ENCODE data around the gene RGS6.

RGS6 gene

GRCh38 chr14:72124171-72124570, 191.9 kb downstream of the RGS6 start:
- no peak for TF ChIP-seq ZNF384 (IDR thresholded peaks at IDR 0.05)
- TF ChIP-seq ARNT (IDR thresholded peaks at IDR 0.05), result no peak
- TF ChIP-seq FOXA1 (IDR thresholded peaks at IDR 0.05), result no peak
- TF ChIP-seq CTBP1 (IDR thresholded peaks at IDR 0.05; ENCODE audit: borderline replicate concordance), result no peak
- no peak for TF ChIP-seq SP1 (IDR thresholded peaks at IDR 0.05)
- TF ChIP-seq FOXM1 (IDR thresholded peaks at IDR 0.05; ENCODE audit: borderline replicate concordance), result no peak
- TF ChIP-seq SUZ12 (IDR thresholded peaks at IDR 0.05), result no peak
- TF ChIP-seq NFRKB (IDR thresholded peaks at IDR 0.05), result no peak
- TF ChIP-seq ELF4 (IDR thresholded peaks at IDR 0.05), result no peak
- no peak for TF ChIP-seq FOXK2 (IDR thresholded peaks at IDR 0.05)
- TF ChIP-seq L3MBTL2 (conservative IDR thresholded peaks at IDR 0.05), result no peak
- TF ChIP-seq, protein P1, sequence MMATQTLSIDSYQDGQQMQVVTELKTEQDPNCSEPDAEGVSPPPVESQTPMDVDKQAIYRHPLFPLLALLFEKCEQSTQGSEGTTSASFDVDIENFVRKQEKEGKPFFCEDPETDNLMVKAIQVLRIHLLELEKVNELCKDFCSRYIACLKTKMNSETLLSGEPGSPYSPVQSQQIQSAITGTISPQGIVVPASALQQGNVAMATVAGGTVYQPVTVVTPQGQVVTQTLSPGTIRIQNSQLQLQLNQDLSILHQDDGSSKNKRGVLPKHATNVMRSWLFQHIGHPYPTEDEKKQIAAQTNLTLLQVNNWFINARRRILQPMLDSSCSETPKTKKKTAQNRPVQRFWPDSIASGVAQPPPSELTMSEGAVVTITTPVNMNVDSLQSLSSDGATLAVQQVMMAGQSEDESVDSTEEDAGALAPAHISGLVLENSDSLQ (IDR thresholded peaks at IDR 0.05), result no peak
- no peak for TF ChIP-seq BHLHE40 (IDR thresholded peaks at IDR 0.05; ENCODE audit: borderline replicate concordance)
- TF ChIP-seq HDGF (IDR thresholded peaks at IDR 0.05; ENCODE audit: borderline replicate concordance), result no peak
- no peak for TF ChIP-seq LEF1 (IDR thresholded peaks at IDR 0.05; ENCODE audit: borderline replicate concordance)
- TF ChIP-seq TARDBP (IDR thresholded peaks at IDR 0.05), result no peak
- CTCF ChIA-PET, result no interaction called here
- DNase-seq (ENCODE audit: extremely low spot score), result no peak
- POLR2A ChIA-PET, result no interaction called here

GRCh38 chr14:72126091-72126490, 193.9 kb downstream of the RGS6 start:
- TF ChIP-seq FOXM1 (IDR thresholded peaks at IDR 0.05; ENCODE audit: borderline replicate concordance) (no peak), SP1 (IDR thresholded peaks at IDR 0.05) (no peak), LEF1 (IDR thresholded peaks at IDR 0.05; ENCODE audit: borderline replicate concordance) (no peak), HDGF (IDR thresholded peaks at IDR 0.05; ENCODE audit: borderline replicate concordance) (no peak), TARDBP (IDR thresholded peaks at IDR 0.05) (no peak), ELF4 (IDR thresholded peaks at IDR 0.05) (no peak), FOXK2 (IDR thresholded peaks at IDR 0.05) (no peak), ZNF384 (IDR thresholded peaks at IDR 0.05) (no peak), CTBP1 (IDR thresholded peaks at IDR 0.05; ENCODE audit: borderline replicate concordance) (no peak), SUZ12 (IDR thresholded peaks at IDR 0.05) (no peak), FOXA1 (IDR thresholded peaks at IDR 0.05) (no peak), BHLHE40 (IDR thresholded peaks at IDR 0.05; ENCODE audit: borderline replicate concordance) (no peak), ARNT (IDR thresholded peaks at IDR 0.05) (no peak), L3MBTL2 (conservative IDR thresholded peaks at IDR 0.05) (no peak), NFRKB (IDR thresholded peaks at IDR 0.05) (no peak)
- TF ChIP-seq, protein P1 (IDR thresholded peaks at IDR 0.05), result no peak
- CTCF ChIA-PET, result no interaction called here
- POLR2A ChIA-PET, result no interaction called here
- DNase-seq (ENCODE audit: extremely low spot score), result no peak

GRCh38 chr14:72126561-72126960, 194.3 kb downstream of the RGS6 start:
- ChIA-PET POLR2A (no interaction called here), CTCF (no interaction called here)
- no peak for TF ChIP-seq HDGF (IDR thresholded peaks at IDR 0.05; ENCODE audit: borderline replicate concordance)
- DNase-seq (ENCODE audit: extremely low spot score), result no peak

DNA sequence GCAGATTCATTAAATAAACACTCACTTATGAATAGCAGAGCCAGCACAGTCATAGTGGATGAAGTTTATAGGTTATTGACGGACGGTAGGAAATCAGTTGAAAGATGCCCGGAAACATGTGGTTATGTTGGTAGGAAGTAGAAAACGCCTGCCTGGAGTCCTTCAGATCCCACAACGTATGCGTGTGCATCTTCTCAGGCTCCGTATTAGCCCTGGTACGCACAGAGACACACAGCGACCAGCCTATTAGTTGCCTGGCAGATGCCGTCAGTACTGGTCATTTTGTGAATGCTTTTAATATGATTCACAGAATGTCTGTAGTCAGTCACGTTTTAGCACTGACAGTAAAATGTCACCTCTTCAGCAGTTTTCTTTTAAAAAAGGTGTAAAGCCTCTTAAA, 196.4 kb downstream of the RGS6 start:
- POLR2A ChIA-PET, result no interaction called here
- CTCF ChIA-PET, result no interaction called here
- no peak for TF ChIP-seq L3MBTL2 (conservative IDR thresholded peaks at IDR 0.05)
- TF ChIP-seq NFRKB (IDR thresholded peaks at IDR 0.05), result no peak
- no peak for TF ChIP-seq TARDBP (IDR thresholded peaks at IDR 0.05)
- TF ChIP-seq HDGF (IDR thresholded peaks at IDR 0.05; ENCODE audit: borderline replicate concordance), result no peak
- TF ChIP-seq SP1 (IDR thresholded peaks at IDR 0.05), result no peak
- TF ChIP-seq SUZ12 (IDR thresholded peaks at IDR 0.05), result no peak
- TF ChIP-seq FOXA1 (IDR thresholded peaks at IDR 0.05), result no peak
- TF ChIP-seq ARNT (IDR thresholded peaks at IDR 0.05), result no peak
- TF ChIP-seq FOXK2 (IDR thresholded peaks at IDR 0.05), result no peak
- no peak for TF ChIP-seq FOXM1 (IDR thresholded peaks at IDR 0.05; ENCODE audit: borderline replicate concordance)
- no peak for TF ChIP-seq ZNF384 (IDR thresholded peaks at IDR 0.05)
- TF ChIP-seq, protein P1 (IDR thresholded peaks at IDR 0.05), result no peak
- TF ChIP-seq ELF4 (IDR thresholded peaks at IDR 0.05), result no peak
- TF ChIP-seq BHLHE40 (IDR thresholded peaks at IDR 0.05; ENCODE audit: borderline replicate concordance), result no peak
- TF ChIP-seq CTBP1 (IDR thresholded peaks at IDR 0.05; ENCODE audit: borderline replicate concordance), result no peak
- TF ChIP-seq LEF1 (IDR thresholded peaks at IDR 0.05; ENCODE audit: borderline replicate concordance), result no peak

GRCh38 chr14:72129291-72129690, 197.1 kb downstream of the RGS6 start:
- DNase-seq (ENCODE audit: extremely low spot score), result no peak
- ChIA-PET CTCF (no interaction called here), POLR2A (no interaction called here)
- TF ChIP-seq NFRKB (IDR thresholded peaks at IDR 0.05) (no peak), FOXA1 (IDR thresholded peaks at IDR 0.05) (no peak)

More for the DNA sequence above, 196.4 kb downstream of the RGS6 start:
- DNase-seq (ENCODE audit: extremely low spot score), result no peak

GRCh38 chr14:72141084-72141483, 208.9 kb downstream of the RGS6 start:
- no peak for DNase-seq (ENCODE audit: extremely low spot score)
- ChIA-PET POLR2A (no interaction called here), CTCF (no interaction called here)
- TF ChIP-seq L3MBTL2 (conservative IDR thresholded peaks at IDR 0.05), result no peak
- TF ChIP-seq HDGF (IDR thresholded peaks at IDR 0.05; ENCODE audit: borderline replicate concordance), result no peak
- no peak for TF ChIP-seq ARNT (IDR thresholded peaks at IDR 0.05)
- TF ChIP-seq ZNF384 (IDR thresholded peaks at IDR 0.05), result no peak
- no peak for TF ChIP-seq NFRKB (IDR thresholded peaks at IDR 0.05)
- TF ChIP-seq TARDBP (IDR thresholded peaks at IDR 0.05), result no peak
- TF ChIP-seq FOXA1 (IDR thresholded peaks at IDR 0.05), result no peak
- no peak for TF ChIP-seq ELF4 (IDR thresholded peaks at IDR 0.05)
- TF ChIP-seq SUZ12 (IDR thresholded peaks at IDR 0.05), result no peak

DNA sequence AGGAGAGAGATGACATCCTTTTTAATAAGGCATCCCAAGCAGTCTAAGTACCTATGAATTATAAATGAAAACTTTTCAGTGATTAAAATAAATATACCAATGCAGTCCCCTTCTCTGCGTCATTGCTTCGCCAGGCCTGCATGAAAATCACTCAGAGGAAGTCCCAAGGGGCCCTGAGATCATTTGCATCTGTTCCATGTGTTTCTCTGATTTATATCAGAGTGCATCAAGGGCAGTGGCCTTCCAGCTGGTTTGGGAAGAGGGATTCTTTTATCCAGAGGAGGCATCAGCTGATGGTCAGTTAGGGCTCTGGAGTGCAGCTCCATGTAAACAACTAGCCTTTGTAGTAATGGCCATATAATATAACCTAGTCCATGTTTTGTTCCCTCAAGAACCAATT, 210.1 kb downstream of the RGS6 start:
- DNase-seq (ENCODE audit: extremely low spot score), result no peak
- CTCF ChIA-PET, result no interaction called here
- no peak for TF ChIP-seq FOXK2 (IDR thresholded peaks at IDR 0.05)
- no peak for TF ChIP-seq ZNF384 (IDR thresholded peaks at IDR 0.05)
- TF ChIP-seq BHLHE40 (IDR thresholded peaks at IDR 0.05; ENCODE audit: borderline replicate concordance), result no peak
- TF ChIP-seq SP1 (IDR thresholded peaks at IDR 0.05), result no peak
- TF ChIP-seq SUZ12 (IDR thresholded peaks at IDR 0.05), result no peak
- TF ChIP-seq ARNT (IDR thresholded peaks at IDR 0.05), result no peak
- no peak for TF ChIP-seq NFRKB (IDR thresholded peaks at IDR 0.05)
- POLR2A ChIA-PET, result no interaction called here
